Measurements from ENCODE around the gene UGGT1.

DNA sequence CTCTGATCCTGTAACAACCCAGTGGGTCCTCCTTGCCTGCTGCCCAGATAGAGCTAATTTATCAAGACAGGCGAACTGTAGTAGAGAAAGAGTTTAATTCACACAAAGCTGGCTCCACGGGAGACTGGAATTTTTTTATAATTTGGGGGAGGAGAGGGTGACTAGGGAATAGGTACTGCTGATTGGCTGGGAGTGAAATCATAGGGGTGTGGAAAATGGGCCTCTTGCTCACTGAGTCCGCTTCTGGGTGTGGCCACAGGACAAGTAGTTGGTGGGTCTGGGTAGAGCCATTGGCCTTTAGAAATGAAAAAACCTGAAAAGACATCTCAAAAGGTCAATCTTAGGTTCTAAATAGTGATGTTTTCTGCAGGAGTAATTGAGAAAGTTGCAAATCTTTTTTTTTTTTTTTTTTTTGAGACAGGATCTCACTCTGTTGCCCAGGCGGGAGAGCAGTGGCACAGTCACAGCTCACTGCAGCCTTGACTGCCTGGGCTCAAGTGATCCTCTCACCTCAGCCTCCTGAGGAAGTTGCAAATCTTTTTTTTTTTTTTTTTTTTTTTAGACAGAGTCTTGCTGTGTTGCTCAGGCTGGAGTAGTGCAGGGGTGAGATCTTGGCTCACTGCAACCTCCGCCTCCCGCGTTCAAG lies 14.4 kb upstream of the UGGT1 start:
- TF ChIP-seq POLR2A (IDR thresholded peaks at IDR 0.05) (no peak), POLR2AphosphoS5 (IDR thresholded peaks at IDR 0.05) (no peak), EP300 (IDR thresholded peaks at IDR 0.05; ENCODE audit: low read depth) (no peak)
- TF ChIP-seq, protein P1, sequence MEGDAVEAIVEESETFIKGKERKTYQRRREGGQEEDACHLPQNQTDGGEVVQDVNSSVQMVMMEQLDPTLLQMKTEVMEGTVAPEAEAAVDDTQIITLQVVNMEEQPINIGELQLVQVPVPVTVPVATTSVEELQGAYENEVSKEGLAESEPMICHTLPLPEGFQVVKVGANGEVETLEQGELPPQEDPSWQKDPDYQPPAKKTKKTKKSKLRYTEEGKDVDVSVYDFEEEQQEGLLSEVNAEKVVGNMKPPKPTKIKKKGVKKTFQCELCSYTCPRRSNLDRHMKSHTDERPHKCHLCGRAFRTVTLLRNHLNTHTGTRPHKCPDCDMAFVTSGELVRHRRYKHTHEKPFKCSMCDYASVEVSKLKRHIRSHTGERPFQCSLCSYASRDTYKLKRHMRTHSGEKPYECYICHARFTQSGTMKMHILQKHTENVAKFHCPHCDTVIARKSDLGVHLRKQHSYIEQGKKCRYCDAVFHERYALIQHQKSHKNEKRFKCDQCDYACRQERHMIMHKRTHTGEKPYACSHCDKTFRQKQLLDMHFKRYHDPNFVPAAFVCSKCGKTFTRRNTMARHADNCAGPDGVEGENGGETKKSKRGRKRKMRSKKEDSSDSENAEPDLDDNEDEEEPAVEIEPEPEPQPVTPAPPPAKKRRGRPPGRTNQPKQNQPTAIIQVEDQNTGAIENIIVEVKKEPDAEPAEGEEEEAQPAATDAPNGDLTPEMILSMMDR (IDR thresholded peaks at IDR 0.05): no peak
